Anterior cingulate cortex (tissue), 58 donors: ENCODE results near the gene JAM2.
"Not testable (repeated sequence)": the region's sequence is repeated elsewhere in the genome, so short reads cannot be mapped to it uniquely, and the experiment has no call there.

ENCODE experiments used
- DNase-seq, 58 donors: peaks; one replicate each; lab custom pipeline; 2025; lab: John Stamatoyannopoulos, UW

JAM2 gene

DNA sequence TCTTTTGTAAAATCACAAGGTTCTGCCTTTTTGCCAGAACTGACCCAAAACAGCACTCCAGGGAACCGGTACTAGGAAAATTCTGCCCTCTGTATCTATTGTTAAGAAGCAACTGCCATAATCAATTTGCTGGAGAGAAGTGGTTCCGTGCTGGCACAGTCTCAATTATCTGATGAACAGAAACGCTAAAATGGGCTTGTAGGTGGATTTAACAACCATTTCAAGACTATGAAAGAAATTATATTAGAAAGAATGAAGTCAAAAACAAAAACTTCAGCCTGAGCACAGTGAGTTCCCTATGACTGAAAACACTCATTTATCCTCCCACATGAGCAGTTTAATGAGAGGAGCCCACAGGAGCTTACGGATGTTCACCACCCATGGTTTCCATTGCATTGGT, 4.4 kb downstream of the JAM2 start:
- DNase-seq, result no peak

DNA sequence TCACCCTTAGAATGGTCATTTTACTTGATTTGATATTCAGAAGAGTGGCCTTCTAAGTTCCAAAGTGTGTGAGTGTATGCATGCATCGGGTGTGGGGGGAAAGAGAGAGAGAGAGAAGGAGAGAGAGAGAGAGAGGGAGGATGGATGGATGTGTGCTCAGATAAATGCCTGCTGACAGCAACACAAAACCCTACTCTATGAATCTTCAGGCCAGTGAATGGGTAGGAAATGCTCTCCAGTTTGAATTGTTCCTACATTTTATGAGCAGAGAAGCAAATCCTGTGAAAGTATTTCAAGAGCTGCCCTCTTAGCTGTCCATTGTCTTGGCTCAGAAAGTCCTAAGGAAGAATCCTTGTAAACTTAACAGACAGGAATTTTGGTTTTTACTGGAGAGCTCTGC, 7.4 kb downstream of the JAM2 start:
- no peak for DNase-seq

DNA sequence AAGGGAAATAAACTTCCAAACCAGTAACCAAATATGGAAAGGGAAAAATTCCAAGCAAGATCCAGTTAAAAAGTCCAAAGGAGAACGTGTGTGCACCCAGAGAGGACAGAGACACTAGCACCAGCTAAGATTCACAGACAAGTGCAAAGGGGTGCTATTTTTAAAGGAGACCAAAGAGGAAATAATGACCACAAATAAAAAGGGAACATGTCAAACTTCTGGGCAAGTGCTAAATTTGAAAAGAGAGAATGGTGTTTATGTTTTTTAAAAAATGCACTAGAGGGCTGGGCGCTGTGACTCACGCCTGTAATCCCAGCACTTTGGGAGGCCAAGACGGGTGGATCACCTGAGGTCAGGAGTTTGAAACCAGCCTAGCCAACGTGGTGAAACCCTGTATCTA, 8.6 kb downstream of the JAM2 start:
- DNase-seq, result no peak

DNA sequence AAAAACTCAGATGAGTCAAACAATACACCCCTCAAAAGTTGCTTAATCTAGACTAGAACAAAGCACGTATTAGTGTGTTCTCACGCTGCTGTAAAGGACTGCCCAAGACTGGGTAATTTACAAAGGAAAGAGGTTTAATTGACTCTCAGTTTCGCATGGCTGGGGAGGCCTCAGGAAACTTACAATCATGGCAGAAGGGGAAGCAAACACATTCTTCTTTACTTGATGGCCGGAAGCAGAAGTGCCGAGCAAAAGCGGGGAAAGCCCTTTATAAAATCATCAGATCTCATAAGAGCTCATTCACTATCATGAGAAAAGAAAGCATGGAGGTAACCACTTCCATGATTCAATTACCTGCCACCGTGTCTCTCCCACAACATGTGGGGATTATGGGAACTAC, 10.1 kb downstream of the JAM2 start:
- DNase-seq, result no peak

DNA sequence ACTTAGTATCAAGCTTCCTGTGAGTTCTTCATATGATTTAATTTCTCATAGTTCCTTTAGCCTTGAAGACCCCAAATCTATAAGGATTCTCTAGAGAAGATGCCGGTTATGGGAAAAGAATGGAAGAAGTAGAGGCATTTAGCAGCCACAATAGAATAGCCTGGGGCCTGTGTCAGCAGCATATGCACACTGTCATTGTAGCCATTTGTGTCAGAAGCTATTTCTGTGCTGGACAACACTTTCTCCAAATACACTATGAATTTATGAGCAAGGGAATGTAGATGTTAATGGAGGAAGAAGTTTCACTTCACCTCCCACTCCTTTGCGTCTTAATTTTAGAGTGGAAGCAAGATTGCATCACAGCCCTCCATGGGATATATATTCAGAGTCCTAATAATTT, 17.4 kb downstream of the JAM2 start:
- no peak for DNase-seq

DNA sequence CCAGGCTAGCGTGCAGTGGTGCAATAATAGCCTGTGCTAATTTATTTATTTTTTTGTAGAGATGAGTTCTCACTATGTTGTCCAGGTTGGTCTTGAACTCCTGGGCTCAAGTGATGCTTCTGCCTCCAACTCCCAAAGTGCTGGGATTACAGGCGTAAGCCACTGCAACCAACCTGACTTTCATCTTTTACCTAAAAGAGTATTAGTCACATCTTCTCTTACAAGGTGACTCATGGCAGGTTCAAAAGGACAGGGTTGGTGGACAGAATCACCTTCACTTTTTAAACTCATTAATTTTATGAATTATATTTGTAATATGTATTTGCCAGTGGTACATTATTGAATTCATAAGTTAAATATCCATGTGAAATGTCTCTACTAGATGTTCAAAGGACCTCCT, 18.1 kb downstream of the JAM2 start:
- DNase-seq, result no peak

DNA sequence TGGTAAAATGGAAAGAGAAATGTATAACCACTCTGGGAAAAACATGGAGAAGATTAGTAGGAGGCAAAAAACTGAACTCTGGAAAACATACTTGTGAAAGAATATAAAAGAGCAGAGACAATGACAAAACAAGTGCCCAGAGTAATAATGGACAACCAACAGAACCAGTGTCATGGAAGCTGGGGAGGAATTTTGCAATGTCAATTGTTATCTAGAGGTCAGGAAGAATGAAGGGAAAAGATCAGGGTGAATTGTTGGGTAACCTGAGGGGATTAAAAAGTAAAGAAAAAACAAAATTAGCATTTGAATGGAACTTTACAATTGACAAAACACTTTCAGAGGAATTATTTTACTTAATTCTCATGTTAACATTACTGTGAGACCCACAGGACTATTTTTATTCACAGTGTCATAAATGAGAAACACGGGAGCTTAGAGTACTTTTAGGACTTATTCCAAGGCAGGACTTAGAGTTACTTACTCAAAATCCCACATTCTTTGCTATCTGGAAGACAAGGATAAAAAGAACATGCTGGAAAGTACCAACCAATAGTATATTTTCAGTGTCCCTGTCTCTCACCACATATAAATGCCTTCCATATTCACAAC, 19.5 kb downstream of the JAM2 start:
- no peak for DNase-seq

DNA sequence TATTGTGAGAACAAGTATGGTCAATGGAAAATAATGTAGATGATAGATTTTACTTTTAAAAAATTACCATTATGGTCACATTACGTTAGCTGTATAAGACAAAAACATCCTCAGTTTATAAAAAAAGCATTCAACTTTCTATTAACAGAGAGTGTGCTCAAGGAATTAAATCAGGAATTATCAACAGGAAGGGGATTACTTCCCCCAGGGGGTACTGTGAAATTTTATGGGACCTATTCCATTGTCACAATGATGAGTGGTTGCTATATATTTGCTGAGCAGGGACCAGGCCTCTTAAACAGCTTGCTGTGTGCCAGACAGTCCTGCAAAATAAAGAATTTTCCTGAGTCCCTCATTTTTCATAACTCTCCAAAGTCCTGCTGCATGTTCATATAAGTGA, 21.2 kb downstream of the JAM2 start:
- no peak for DNase-seq

DNA sequence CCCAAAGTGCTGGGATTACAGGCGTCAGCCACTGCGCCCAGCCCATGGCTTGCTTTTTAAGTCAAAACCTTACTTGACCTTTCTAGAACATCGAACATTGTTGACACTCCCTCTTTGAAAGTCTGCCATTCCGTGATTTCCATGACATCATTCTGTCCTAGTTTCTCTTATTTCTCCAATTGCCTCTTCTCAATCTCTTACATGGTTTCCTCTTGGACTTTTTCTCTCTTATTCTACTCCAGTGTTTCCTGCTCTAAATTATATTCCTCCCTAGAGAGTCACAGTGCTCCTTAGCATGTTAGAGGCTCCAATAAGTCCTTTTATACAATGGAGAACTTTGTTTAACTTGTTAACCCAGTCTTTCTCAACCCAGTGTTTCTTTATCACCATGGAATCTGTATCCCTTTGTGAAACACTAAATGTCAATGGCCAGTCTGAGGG, 25.5 kb downstream of the JAM2 start:
- DNase-seq, result no peak

DNA sequence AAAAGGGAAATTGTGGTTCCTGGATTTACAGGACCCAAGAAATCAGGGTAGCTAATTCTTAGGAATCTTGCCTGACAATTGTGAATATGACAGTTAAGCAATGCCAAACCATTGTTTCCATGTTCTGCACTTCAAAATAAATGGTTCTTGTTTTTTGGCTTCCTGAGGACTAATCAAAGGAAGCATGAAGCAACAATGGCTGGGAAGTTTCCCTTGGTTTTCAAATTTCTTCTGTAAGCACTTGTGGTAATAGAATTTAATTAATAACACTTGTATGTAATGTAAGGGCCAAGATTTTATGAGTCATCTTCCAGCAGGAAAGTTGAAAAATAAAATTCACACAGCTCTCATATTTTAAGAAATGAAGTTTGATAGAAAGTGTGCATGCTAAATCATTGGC, 31.7 kb downstream of the JAM2 start:
- DNase-seq, result no peak

DNA sequence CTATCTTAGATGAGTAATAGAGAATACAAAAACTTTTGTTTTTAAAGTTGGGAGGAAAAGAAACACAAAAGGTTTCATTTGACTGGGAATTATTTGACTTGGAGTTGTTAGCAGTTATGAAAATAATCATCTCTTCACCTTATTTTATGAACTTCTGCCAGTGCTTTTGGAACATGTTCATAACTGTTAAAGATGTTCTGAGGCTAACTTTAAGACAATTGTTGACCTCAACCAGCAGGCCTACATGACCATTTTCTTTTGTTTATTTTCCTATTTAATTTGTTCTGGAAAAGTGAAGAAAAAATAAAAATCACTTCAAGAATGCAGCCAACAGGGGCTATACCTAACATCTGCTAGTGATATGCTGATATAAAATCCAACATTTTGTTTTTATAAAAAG, 37.4 kb downstream of the JAM2 start:
- no peak for DNase-seq

DNA sequence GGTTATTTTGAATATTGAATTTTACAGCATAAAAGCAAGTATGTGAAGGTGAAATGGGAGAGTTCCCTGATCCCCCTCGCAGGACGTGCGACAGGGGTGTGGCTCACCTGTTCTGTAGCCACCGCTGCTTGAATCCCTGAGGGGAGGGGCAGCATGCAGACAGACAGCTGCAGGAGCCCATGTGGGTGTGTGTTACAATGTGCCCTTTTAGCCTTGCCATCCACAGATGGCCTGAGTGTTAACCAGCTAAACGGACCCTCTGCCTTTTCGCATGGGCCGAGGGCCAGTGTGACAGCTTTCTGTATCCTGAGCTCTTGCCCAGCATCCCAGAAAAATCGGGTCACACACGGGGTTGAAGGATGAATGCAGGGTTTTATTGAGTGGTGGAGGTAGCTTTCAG, 43.3 kb downstream of the JAM2 start:
- DNase-seq, result no peak

DNA sequence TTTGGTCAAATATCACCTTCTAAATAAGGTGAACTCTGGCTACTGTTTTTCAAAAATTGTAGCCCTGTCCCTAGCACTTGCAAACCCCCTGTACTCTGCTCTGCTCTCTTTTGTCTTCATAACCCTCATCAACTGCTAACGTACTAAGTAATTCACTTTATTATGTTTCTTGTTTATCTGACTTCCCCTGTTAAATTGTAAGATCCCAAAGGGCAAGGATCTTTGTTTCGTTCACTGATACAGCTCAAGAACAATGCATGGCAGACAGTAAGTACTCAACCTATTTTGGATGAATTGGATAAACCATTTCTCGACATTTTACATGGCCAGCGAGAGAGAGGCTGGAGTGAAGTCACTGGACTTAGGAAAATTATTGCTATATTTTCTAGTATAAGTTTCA, 48.7 kb downstream of the JAM2 start:
- DNase-seq, result no peak

DNA sequence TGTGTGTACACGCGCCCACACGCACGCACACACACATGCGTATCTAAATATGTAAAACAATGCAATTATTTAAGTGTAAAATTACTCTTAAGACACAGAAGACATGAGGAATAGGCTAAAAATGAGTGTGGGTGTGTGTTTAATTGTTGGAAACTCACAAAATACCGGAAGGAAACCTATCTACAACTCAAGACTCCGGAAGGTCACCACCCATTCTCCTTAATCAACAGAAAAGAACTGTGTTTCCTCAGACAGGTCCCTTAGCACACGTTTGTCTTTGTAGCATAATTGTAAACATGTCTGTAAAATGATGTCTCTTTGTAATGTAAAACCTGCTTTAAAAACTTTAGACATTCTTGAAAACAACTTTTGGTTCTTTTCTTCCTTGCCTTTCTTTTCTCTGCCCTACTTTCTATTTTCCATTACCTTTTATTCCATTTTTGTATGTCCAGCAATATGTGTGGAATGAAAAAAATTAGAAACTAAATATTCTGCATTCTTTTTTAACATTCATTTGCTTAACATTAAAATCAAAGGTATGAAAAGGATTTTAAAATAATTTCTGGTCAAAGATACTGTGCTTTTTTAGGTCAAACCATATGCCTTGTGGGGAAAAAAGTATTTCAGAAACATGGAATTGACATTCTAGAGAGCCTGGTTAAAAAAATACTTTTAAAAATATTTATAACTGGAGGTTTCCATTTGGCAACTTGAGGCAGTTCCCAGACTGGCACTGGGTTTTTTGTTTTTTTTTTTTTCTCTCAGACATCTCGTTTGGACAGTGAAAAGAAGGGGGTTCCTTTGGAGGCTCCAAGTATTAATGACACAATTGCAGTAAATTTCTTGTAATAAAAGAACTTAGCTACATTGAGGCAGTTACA, 49.5 kb downstream of the JAM2 start:
- no peak for DNase-seq

DNA sequence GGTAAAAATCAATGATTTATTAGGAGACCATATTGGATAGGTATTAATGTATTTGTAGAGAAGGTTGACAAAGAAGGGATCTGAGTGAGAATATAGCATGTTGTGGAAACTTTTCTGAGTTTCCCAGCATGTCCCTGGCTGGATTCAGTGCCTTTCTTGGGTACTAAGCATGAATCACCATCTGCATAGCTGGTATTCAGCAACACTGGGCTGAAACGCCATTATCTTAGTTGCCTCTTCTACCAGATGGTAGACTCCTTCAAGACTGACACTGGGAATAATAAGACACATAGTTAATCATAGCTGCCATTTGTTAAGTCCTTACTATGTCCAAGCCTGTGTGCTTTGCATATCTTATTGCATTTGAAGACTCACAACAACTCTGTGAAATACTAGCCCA, 50.2 kb downstream of the JAM2 start:
- DNase-seq, result no peak

DNA sequence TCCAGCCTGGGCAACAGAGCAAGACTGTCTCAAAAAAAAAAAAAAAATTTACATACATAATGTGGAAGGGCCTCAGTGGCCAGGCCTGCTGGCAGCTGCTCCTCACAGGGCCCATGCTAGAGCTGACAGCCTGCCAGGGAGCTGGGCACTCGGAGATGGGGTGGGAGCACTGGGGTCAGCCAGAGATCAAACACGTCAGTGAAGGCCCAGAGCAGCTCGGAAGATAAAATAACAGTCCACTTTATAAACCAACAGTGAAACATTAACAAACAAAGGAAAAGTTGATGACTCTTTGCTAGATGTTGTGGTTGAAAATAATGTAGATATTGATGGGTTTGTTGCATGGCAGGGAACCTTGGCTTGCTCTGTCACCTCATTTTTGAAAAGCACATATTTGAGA, 52.9 kb downstream of the JAM2 start:
- DNase-seq, result no peak

DNA sequence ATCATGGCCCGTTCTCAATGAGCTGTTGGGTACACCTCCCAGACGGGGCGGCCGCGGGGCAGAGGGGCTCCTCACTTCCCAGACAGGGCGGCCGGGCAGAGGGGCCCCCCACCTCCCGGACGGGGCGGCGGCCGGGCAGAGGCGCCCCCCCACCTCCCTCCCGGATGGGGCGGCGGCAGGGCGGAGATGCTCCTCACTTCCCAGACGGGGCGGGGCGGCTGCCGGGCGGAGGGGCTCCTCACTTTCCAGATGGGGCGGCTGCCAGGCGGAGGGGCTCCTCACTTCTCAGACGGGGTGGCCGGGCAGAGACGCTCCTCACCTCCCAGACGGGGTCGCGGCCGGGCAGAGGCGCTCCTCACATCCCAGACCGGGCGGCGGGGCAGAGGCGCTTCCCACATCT, 56.4 kb downstream of the JAM2 start:
- DNase-seq, result not testable (repeated sequence)

DNA sequence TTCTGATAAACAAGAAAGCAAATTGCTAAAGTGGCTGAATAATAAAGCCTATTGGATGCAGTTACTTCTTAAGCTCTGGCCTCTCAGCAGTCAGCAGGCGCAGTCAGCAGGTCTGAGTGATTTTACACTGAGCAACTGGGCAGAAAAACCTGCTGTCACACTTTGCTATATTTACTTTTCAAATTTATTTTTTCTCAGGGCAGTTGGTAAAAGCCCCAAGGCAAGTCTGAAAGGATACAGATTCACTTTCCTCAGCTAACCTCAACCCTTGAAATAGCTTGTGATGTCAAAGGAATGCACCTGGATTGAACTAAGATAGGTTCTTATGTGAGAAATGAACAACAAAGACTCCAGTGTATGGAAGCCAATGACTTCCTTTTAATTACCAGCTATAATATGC, 61.7 kb downstream of the JAM2 start:
- no peak for DNase-seq

DNA sequence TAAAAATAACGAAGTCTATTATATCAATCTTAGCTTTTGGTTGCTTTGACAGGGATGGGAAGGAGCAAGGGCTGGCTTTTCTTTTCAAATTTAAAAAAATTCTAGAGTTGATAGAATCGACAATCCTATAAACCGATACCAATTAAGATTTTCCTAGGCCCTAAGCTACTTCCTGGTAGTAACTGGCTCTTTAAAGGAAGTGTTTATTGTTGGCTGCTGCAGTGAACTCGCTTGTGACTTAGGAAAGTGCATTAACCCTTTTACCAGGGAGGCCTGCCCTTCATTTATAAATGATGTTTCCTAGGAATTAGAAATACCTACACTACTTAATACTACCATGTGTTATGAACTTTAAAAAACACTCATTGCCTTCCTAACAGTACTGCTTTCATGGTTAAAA, 62.5 kb downstream of the JAM2 start:
- DNase-seq, result no peak

DNA sequence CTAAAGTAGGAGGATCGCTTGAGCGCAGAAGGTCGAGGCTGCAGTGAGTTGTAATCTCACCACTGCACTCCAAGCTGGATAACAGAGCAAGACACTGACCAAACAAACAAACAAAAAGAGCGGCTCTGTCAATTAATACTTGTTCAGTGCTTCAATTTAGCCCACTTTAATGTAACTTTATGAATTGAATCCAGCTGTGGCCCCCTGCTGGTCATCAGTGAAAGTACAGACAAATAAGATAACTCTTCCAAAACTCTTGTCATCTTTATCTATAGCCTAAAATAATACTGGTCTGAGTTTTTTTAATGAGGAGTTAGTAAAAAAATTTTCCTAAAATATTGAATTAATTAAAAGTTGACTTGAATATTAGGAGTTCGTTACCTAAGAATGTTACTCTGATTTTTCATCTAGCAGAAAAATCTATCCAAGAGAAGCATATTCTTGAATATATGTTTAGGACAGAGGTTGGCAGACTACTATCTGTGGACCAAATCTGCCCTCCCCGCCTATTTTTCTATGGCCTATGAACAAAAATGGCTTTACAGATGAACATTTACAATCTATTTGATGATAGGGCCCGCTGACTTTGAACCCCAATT, 69.5 kb downstream of the JAM2 start:
- peak in 14 of 58 donors; percentile 1 to 60 (median 6) for DNase-seq

DNA sequence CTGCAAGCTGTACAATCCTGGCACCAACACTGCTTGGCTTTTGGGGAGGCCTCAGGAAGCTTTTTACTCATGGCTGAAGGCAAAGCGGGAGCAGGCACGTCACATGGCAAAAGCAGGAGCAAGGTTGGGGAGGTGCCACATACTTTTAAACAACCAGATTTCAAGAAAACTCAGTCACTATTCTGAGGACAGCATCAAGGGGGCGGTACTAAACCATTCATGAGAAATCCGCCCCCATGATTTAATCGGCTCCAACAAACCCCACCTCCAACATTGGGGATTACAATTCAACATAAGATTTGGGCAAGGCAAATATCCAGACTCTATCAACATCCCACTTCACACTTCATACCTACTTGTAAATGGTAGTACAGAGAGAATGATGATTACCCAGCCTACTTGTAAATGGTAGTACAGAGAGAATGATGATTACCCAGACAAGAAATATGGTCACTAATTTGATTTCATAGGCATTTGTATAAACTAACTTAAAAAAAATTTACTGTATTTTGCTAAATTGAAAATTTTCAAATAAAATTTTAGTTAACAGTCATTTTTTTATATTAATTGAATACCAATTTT, 70.7 kb downstream of the JAM2 start:
- no peak for DNase-seq

DNA sequence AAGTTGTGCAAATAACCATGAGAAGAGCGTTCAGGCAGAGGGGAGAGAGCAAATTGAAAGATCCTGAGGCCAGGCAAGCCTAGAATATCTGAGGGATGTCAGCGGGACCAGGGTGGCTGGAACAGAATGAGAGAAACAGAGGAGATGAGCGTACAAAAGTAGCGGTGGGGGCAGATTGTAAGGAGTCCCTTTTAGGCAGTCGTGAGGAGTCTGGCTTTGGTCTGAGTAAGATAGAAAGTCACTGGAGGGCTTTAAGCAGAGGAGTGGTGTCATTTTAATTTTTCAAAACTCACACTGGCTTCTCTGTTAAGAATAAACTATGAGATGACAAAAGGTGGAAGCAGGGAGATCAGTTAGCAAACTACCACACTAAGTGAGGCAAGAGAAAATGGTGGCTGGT, 71.5 kb downstream of the JAM2 start:
- DNase-seq, result no peak
